ENCODE results near the gene PHF21A.
A peak's percentile ranks its signal among the peaks of the same experiment; 100 is the strongest.
"Not testable (repeated sequence)": the region's sequence is repeated elsewhere in the genome, so short reads cannot be mapped to it uniquely, and the experiment has no call there.

PHF21A gene

GRCh38 chr11:46036969-46037368 is 84.3 kb downstream of the PHF21A start:
- DNase-seq (ENCODE audit: low read depth in 3 of 3): no peak

- no peak for DNase-seq (ENCODE audit: low read depth in 3 of 3)
These were observed 85.2 kb downstream of the PHF21A start for GRCh38 chr11:46036009-46036408.

- no peak for DNase-seq (ENCODE audit: low read depth in 3 of 3)
These were observed 87.2 kb downstream of the PHF21A start for GRCh38 chr11:46034041-46034440.

- no peak for DNase-seq (ENCODE audit: low read depth in 3 of 3)
These were observed 94.5 kb downstream of the PHF21A start for GRCh38 chr11:46026606-46027293.

GRCh38 chr11:46020084-46020599 is 101.1 kb downstream of the PHF21A start:
- no peak for DNase-seq (ENCODE audit: low read depth in 3 of 3)

- no peak for DNase-seq (ENCODE audit: low read depth in 3 of 3)
These were observed 102.6 kb downstream of the PHF21A start for GRCh38 chr11:46018651-46019050.

DNA sequence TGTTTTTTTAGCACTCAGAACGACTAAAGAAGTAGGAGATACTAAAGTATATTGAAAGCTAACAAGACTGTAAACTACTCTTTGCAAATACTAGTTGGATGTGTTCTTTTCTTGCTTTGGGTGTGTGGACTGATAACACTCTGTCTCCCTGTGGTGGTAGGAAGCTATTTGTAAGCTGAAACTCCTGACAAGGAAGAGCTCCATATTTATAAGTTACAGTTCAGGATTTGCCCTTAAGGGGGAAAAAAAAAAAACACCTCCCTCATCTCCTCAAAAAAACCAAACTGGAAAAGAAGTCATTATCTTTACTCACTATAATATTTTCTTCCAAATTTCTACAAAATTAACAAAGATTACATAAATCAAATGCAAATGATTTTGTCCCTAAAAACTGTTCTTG is 103.9 kb downstream of the PHF21A start:
- DNase-seq (ENCODE audit: low read depth in 3 of 3): no peak

GRCh38 chr11:46015941-46016340 is 105.3 kb downstream of the PHF21A start:
- no peak for DNase-seq (ENCODE audit: low read depth in 3 of 3)

DNA sequence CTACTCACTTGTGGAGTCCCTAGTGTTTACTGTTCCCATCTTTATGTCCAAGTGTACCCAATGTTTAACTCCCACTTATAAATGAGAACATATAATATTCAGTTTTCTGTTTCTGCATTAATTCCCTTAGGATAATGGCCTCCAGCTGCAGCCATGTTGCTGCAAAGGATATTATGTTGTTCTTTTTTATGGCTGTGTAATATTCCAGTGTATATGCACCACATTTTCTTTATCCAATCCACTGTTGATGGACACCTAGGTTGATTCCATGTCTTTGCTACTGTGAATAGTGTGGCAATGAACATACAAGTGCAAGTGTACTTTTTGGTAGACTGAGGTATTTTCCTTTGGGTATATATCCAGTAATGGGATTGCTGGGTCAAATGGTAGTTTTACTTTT is 107.1 kb downstream of the PHF21A start:
- DNase-seq (ENCODE audit: low read depth in 3 of 3): not testable (repeated sequence)

DNA sequence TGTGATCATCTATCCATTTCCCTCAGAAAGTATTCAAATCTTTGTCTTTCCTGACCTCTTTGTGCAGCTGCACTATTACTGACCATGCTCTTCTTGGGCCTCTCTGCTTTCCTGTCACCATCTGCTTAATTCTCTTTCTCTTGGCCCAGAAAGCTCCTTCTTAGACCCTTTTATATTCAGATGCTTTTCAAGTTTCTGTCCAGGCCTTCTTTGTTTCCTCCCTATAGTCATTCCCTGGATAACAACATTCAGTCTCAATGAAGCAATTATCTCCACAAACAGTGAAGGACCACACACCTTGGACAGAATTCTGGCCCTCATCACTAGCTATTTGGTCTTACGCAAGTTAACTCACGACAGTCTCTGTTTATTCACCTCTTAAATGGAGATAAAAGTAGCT is 109.1 kb downstream of the PHF21A start:
- DNase-seq (ENCODE audit: low read depth in 3 of 3): no peak

GRCh38 chr11:46010100-46010499 is 111.2 kb downstream of the PHF21A start:
- no peak for DNase-seq (ENCODE audit: low read depth in 3 of 3)

GRCh38 chr11:46009647-46010046 is 111.6 kb downstream of the PHF21A start:
- no peak for DNase-seq (ENCODE audit: low read depth in 3 of 3)

DNA sequence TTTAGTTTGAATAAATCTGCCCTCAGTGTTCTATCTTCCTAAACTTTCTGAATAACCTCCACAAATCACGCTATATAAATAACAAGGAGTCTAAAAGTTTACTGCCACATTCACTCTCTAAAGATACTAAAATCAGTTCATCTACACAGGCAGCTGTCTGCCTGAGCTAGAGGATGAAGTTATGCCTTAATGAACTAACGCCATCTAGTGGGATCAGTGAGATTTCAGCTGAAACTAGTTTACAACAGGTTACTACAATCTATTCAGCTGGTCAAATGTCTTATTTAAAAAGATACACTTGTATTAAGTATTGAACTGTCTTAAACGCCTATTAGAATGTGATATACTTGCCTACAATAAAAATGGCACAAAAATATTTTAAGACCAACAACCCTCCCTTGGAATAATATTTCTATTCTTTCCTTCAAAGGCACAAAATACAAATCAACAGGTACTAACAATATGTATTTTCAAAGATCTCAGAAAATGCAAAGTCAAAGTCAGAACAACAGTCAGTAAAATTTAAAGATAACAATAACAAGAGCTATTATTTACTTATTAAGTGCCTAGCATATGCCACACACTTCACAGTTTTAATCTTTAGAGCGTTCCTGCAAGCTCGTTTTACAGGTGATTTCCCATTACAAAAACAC is 114.7 kb downstream of the PHF21A start:
- peak in 1 of 3 experiments; percentile 1 for DNase-seq (ENCODE audit: low read depth in 3 of 3)

- no peak for DNase-seq (ENCODE audit: low read depth in 3 of 3)
These were observed 117.7 kb downstream of the PHF21A start for GRCh38 chr11:46003572-46003971.

DNA sequence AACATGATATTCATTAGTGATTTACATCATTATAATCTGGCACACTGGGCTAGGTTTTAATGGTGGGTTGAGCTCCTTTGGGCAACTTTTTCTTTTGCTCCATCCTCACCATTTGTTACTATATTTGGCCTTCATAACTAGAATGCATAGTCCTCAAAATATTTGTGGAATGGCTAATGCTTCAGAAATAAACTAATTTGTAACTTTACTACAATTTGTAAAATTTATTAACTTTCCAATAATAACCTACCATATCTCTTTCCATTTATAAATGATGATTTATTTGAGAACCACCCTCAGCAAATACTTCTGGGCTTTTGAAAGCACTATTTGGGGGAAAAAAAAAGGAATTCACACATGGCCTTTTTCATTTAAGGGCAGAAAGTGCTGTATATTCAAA is 119.1 kb downstream of the PHF21A start:
- DNase-seq (ENCODE audit: low read depth in 3 of 3): no peak

DNA sequence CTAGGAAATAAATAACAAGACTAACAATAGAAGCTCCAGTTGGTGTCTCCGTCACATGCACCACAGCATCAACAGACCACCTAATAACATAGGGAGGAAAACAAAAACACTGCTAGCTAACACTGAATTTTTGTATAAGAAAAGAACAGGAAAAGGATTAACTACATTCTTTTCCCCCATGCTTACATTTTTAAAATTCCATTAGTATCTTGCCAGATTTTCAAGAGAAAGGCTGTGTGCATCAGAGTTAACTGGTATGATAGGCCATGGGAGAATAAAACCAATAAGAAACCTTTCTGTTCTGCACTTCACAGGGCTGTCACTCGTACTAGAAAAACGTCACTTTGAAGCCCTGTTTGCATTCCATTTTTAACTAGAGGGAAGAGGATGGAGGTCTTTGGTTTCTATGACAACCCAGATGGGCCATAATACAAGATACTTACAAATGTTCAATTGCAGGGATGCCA is 119.8 kb downstream of the PHF21A start:
- DNase-seq (ENCODE audit: low read depth in 3 of 3): no peak

- no peak for DNase-seq (ENCODE audit: low read depth in 3 of 3)
These were observed 123.7 kb downstream of the PHF21A start for GRCh38 chr11:45997599-45997998.

- DNase-seq (ENCODE audit: low read depth in 3 of 3): no peak
These were observed 125.9 kb downstream of the PHF21A start for GRCh38 chr11:45995342-45995734.

- DNase-seq (ENCODE audit: low read depth in 3 of 3): no peak
These were observed 126.6 kb downstream of the PHF21A start for GRCh38 chr11:45994371-45995341.

- DNase-seq (ENCODE audit: low read depth in 3 of 3): no peak
These were observed 127.7 kb downstream of the PHF21A start for GRCh38 chr11:45993531-45994001.

GRCh38 chr11:45988921-45989320 is 132.3 kb downstream of the PHF21A start:
- no peak for DNase-seq (ENCODE audit: low read depth in 3 of 3)

GRCh38 chr11:45985212-45985611 is 136.0 kb downstream of the PHF21A start:
- no peak for DNase-seq (ENCODE audit: low read depth in 3 of 3)
